Endothelial cell of umbilical vein (primary cell): Measurements from ENCODE around the gene GLRX. TPM values are rescaled to one million over a fixed set of nuclear protein-coding genes. Genes with fewer than 3 reads are reported as not detected.

ENCODE experiments used
- BruUV-seq: library from RNA; stranded (reverse); fragments of 400-500 nt; replicated peaks from 2 replicates; lab custom pipeline; 2021; lab: Mats Ljungman, UMichigan
- CTCF ChIA-PET: fragments of 300-600, 350-600 bp; sonication (Branson Sonifier 250); formaldehyde crosslinking; loops from one replicate; lab custom pipeline; 2021; ENCODE audit warnings: antibody characterized with exemption, inconsistent platforms; lab: Charles Lee
- POLR2A ChIA-PET: fragments of 300-600, 350-600 bp; sonication (Branson Sonifier 250); formaldehyde crosslinking; loops from one replicate; lab custom pipeline; 2021; ENCODE audit warnings: antibody characterized with exemption, inconsistent platforms; lab: Charles Lee
- DNase-seq: peaks from one replicate; pipeline ENCODE4 v3.0.0-alpha.2; 2011; ENCODE audit warnings: low read depth, low spot score
- FAIRE-seq: peaks from 2 replicates; lab custom pipeline; 2011; peaks lifted over from hg19 to GRCh38; lab: Jason Lieb, UNC
- H2AFZ ChIP-seq: 2 replicates; pipeline ENCODE4 v1.6.0; 2012; ENCODE audit warnings: low read depth, low read length, control low read depth, inconsistent platforms
- H3K27ac ChIP-seq: 2 replicates; pipeline ENCODE4 v1.5.1; 2011; ENCODE audit warnings: low read depth, mild to moderate bottlenecking, control low read depth, low read length, moderate library complexity; ENCODE audit not compliant: insufficient read depth
- H3K27me3 ChIP-seq, 2 experiments: 2 replicates each; pipeline versions ENCODE4 v1.6.0 to v1.6.1; 2011; ENCODE audit warnings: low read length in 2 of 2, mixed read lengths in 1 of 2; ENCODE audit not compliant: control insufficient read depth in 2 of 2, insufficient read depth in 2 of 2
- H3K36me3 ChIP-seq, 2 experiments: 2 replicates in 1 of 2; 3 replicates in 1 of 2; pipeline ENCODE4 v1.5.1; 2011; ENCODE audit warnings: low read length in 2 of 2, mild to moderate bottlenecking in 1 of 2, moderate library complexity in 1 of 2; ENCODE audit not compliant: control insufficient read depth in 2 of 2, insufficient read depth in 2 of 2; ENCODE audit errors: extremely low read depth in 1 of 2
- H3K4me1 ChIP-seq: 3 replicates; pipeline ENCODE4 v1.5.1; 2011; ENCODE audit warnings: mild to moderate bottlenecking, low read length; ENCODE audit not compliant: control insufficient read depth, insufficient read depth; ENCODE audit errors: extremely low read depth
- H3K4me2 ChIP-seq: 2 replicates; pipeline ENCODE4 v1.6.1; 2011; ENCODE audit warnings: low read length, control low read depth, mixed read lengths; ENCODE audit not compliant: insufficient read depth
- H3K4me3 ChIP-seq, 3 experiments: fragments of 200-600 bp in 1 of 3; sonication (generic), shearing (Covaris generic) in 1 of 3; replicated peaks in 1 of 3; 2 replicates each; pipeline ENCODE4 v1.5.1; 2011 to 2016; ENCODE audit warnings: control low read depth in 3 of 3, low read length in 3 of 3, mild to moderate bottlenecking in 2 of 3, inconsistent platforms in 1 of 3, low read depth in 1 of 3, moderate library complexity in 1 of 3; ENCODE audit not compliant: insufficient read depth in 1 of 3
- H3K79me2 ChIP-seq: 2 replicates; pipeline ENCODE4 v1.6.0; 2012; ENCODE audit warnings: low read length, inconsistent platforms; ENCODE audit not compliant: control insufficient read depth, insufficient read depth
- H3K9ac ChIP-seq: replicated peaks from 2 replicates; pipeline ENCODE3; 2011; ENCODE audit warnings: low read length, control low read depth; ENCODE audit not compliant: insufficient read depth; ENCODE audit errors: extremely low read depth
- H3K9me1 ChIP-seq: replicated peaks from 3 replicates; pipeline ENCODE4 v1.6.0; 2011; ENCODE audit warnings: mild to moderate bottlenecking, low read length; ENCODE audit not compliant: control insufficient read depth, insufficient read depth; ENCODE audit errors: extremely low read depth
- H3K9me3 ChIP-seq: replicated peaks from 2 replicates; pipeline ENCODE4 v1.5.1; 2012; ENCODE audit warnings: low read length, inconsistent platforms; ENCODE audit not compliant: control insufficient read depth, insufficient read depth
- H4K20me1 ChIP-seq: replicated peaks from 2 replicates; pipeline ENCODE3; 2011; ENCODE audit warnings: mild to moderate bottlenecking, low read length; ENCODE audit not compliant: control insufficient read depth, insufficient read depth; ENCODE audit errors: extremely low read depth
- CTCF ChIP-seq, 2 donors: IDR thresholded peaks; 1 replicate in 1 of 2; 2 replicates in 1 of 2; pipeline ENCODE4 v1.5.1; 2011; ENCODE audit warnings: low read length in 2 of 2, mild to moderate bottlenecking in 2 of 2, moderate library complexity in 2 of 2, control low read depth in 1 of 2, inconsistent platforms in 1 of 2, low read depth in 1 of 2; ENCODE audit not compliant: insufficient read depth in 1 of 2; ENCODE audit errors: extremely low read depth in 1 of 2
- EZH2 ChIP-seq: IDR thresholded peaks from 2 replicates; pipeline ENCODE4 v1.6.1; 2012; ENCODE audit warnings: borderline replicate concordance, low read depth, mild to moderate bottlenecking, moderate library complexity, low read length, inconsistent platforms; ENCODE audit not compliant: severe bottlenecking
- FOS ChIP-seq: IDR thresholded peaks from 2 replicates; pipeline ENCODE4 v1.6.1; 2011; ENCODE audit warnings: mild to moderate bottlenecking, low read length, moderate library complexity, borderline replicate concordance; ENCODE audit not compliant: insufficient read depth
- GATA2 ChIP-seq: IDR thresholded peaks from 2 replicates; pipeline ENCODE4 v1.7.0; 2011; ENCODE audit warnings: low read depth, mild to moderate bottlenecking, moderate library complexity, mixed read lengths, low read length; ENCODE audit not compliant: insufficient read length, insufficient read depth
- JUN ChIP-seq: IDR thresholded peaks from 2 replicates; pipeline ENCODE4 v1.6.1; 2011; ENCODE audit warnings: borderline replicate concordance, low read depth; ENCODE audit not compliant: insufficient read length, insufficient read depth
- MYC ChIP-seq: IDR thresholded peaks from one replicate; pipeline ENCODE4 v1.6.1; 2011; ENCODE audit warnings: mild to moderate bottlenecking, low read depth, low read length
- POLR2A ChIP-seq: IDR thresholded peaks from 2 replicates; pipeline ENCODE4 v1.6.1; 2012; ENCODE audit warnings: low read depth, mild to moderate bottlenecking, control low read depth, low read length
- POLR2AphosphoS5 ChIP-seq: IDR thresholded peaks from 2 replicates; pipeline ENCODE4 v1.6.1; 2012; ENCODE audit warnings: low read depth, mild to moderate bottlenecking, control low read depth, low read length, moderate library complexity; ENCODE audit not compliant: insufficient read depth
- dilution Hi-C: fragments of 300-500 bp; cut with MboI; formaldehyde crosslinking; loops from one replicate; pipeline ENCODE4 v1.15.0; 2019; ENCODE audit warnings: low sequenced_read_pairs; ENCODE audit not compliant: extremely low pct_ligation_motif_present
- intact Hi-C: fragments of 100-400 bp; cut with micrococcal nuclease; formaldehyde crosslinking; loops from one replicate; pipeline ENCODE4 v1.10.0; 2022
- polyA plus RNA-seq, 4 experiments: library from polyadenylated mRNA; depleted of rRNA in 3 of 4; stranded (reverse) in 3 of 4; unstranded in 1 of 4; fragments of >200 nt; gene quantifications; 2 replicates each; pipeline versions ENCODE4 v1.2.1 to v1.2.3, GENCODE V29; 2011 to 2012; ENCODE audit warnings: missing spikeins in 1 of 4
- total RNA-seq: library from RNA; stranded (reverse); gene quantifications from 2 replicates; pipeline ENCODE4 v1.2.3, GENCODE V29; 2021
- TF ChIP-seq, protein P1 (sequence below): IDR thresholded peaks from 2 replicates; pipeline ENCODE4 v1.6.1; 2011; ENCODE audit not compliant: insufficient read depth, insufficient read length

The GLRX gene
- total and polyA plus RNA-seq, 2 donors (not counting 3 experiments of a cell fraction or from before 2014, with no cell fraction given): 14.2 to 40.3 TPM

- Histone ChIP-seq H3K9me3 (no peaks in the 10 kb centered on the region), H3K9me1 (no peaks in the 10 kb centered on the region), H3K4me1 (peaks cover 26% of the 10 kb centered on the region), H4K20me1 (no peaks in the 10 kb centered on the region), H3K9ac (peak overlapping the region; percentile 52), H3K79me2 (no peaks in the 10 kb centered on the region), H3K27ac (peak overlapping the region; percentile 54), H3K36me3 (no peaks in the 10 kb centered on the region), H3K4me3 (peak overlapping the region; percentile 63 to 80 (median 69)), H3K27me3 (no peaks in the 10 kb centered on the region), H2AFZ (peak overlapping the region; percentile 74), H3K4me2 (peak overlapping the region; percentile 74)
- no peak for DNase-seq
- TSS peak; percentile 26 for BruUV-seq
- FAIRE-seq: no peak
- dilution Hi-C loops: no loop called here
- CTCF ChIA-PET: interaction anchor here (0.7 to 5.1 kb wide), 7 partner anchors 13 to 174 kb away, joined by 3 to 55 read pairs (median 5); partner anchors contain the start of gene RFESD
- POLR2A ChIA-PET: interaction anchor here (0.6 kb wide), 1 partner anchor 1361 kb away, joined by 3 read pairs; the partner anchor contains the start of gene RIOK2
- TF ChIP-seq POLR2A (no peak), FOS (no peak), POLR2AphosphoS5 (no peak), MYC (no peak), GATA2 (no peak), EZH2 (no peak), CTCF (IDR thresholded peaks at IDR 0.05; ENCODE audit: extremely low read depth in 1 of 2, insufficient read depth in 1 of 2, low read depth in 1 of 2, low read length in 2 of 2) (no peak), JUN (no peak)
- TF ChIP-seq, protein P1, sequence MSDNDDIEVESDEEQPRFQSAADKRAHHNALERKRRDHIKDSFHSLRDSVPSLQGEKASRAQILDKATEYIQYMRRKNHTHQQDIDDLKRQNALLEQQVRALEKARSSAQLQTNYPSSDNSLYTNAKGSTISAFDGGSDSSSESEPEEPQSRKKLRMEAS: no peak
- intact Hi-C loops: loop anchor here (1.0 to 5.0 kb wide), 3 partner anchors 14 to 89 kb away; partner anchors contain the start of gene RHOBTB3
Observed at GRCh38 chr5:95821110-95822021, 1.2 kb downstream of the GLRX start.
